ENCODE measurements around the gene TIAM2.

The TIAM2 gene

DNA sequence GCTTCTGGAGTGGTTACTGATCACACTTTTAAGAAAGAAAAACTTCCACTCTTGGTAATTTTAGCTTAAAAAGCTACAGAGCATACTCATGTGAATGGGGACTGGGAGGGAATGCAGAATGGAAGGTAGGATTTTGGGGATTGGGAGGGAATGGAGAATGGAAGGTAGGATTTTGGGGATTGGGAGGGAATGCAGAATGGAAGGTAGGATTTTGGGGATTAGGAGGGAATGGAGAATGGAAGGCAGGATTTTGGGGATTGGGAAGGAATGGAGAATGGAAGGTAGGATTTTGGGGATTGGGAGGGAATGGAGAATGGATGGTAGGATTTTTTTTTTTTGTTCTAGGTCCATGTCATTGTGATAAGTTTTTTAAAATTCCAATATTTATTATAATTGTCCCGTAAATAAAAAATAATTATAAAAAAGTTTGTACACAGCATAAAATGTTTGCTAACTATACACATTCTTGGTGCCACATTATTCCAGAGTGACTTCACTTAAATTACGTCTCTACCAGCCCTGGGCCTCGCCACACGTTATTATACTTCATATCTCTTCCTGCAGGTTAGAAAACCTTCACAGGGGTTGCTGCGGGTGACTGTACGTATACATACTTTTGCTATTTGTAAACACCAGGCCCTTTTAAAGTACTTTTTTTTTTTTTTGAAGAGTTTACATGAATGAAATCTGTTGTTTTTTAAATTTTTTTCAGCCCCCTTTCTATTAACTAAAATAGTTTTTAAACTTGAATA, 127.3 kb downstream of the TIAM2 start:
- no peak overlapping the region for H3K4me3 ChIP-seq (IDR thresholded peaks at IDR 0.05; ENCODE audit: insufficient read depth, low read depth, low read length)
- no peaks in the 10 kb centered on the region for H3K4me1 ChIP-seq (ENCODE audit: low read depth, poor library complexity, severe bottlenecking)
- H3K27ac ChIP-seq = no peak overlapping the region
- TF ChIP-seq, protein P1, sequence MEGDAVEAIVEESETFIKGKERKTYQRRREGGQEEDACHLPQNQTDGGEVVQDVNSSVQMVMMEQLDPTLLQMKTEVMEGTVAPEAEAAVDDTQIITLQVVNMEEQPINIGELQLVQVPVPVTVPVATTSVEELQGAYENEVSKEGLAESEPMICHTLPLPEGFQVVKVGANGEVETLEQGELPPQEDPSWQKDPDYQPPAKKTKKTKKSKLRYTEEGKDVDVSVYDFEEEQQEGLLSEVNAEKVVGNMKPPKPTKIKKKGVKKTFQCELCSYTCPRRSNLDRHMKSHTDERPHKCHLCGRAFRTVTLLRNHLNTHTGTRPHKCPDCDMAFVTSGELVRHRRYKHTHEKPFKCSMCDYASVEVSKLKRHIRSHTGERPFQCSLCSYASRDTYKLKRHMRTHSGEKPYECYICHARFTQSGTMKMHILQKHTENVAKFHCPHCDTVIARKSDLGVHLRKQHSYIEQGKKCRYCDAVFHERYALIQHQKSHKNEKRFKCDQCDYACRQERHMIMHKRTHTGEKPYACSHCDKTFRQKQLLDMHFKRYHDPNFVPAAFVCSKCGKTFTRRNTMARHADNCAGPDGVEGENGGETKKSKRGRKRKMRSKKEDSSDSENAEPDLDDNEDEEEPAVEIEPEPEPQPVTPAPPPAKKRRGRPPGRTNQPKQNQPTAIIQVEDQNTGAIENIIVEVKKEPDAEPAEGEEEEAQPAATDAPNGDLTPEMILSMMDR (conservative IDR thresholded peaks at IDR 0.05; ENCODE audit: low read depth, low read length) = no peak
- H2AFZ ChIP-seq (ENCODE audit: low read depth) = no peak overlapping the region
- no peak overlapping the region for H3K9ac ChIP-seq
- no peaks in the 10 kb centered on the region for H3K27me3 ChIP-seq (ENCODE audit: insufficient read depth, low read depth)
- no peak overlapping the region for H3K4me2 ChIP-seq
- H3K79me2 ChIP-seq (ENCODE audit: insufficient read depth, low read depth) = no peaks in the 10 kb centered on the region
- no peaks in the 10 kb centered on the region for H3K36me3 ChIP-seq (ENCODE audit: insufficient read depth)
- H4K20me1 ChIP-seq (ENCODE audit: insufficient read depth) = no peaks in the 10 kb centered on the region

DNA sequence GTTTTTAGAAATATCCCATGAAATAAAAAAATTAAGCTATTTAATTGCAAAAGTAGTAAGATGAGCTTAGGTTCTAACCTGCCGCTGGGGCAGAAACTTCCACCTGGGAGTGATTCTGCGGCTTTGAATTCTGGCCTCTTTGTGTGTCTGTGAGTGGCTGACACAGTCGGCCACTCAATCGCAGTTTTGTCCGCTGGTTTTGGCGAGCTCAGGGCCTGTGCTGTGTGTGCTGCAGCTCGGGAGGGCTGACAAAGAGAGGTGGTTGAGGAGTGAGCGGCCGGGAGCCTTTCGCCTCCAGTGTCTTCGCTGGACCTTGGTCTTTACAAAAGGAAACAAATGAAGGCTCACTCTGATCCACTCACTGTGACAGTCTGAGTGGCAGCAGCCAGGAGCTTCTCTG, 128.4 kb downstream of the TIAM2 start:
- no peaks in the 10 kb centered on the region for H3K79me2 ChIP-seq (ENCODE audit: insufficient read depth, low read depth)
- no peak overlapping the region for H3K4me3 ChIP-seq (IDR thresholded peaks at IDR 0.05; ENCODE audit: insufficient read depth, low read depth, low read length)
- TF ChIP-seq, protein P1 (conservative IDR thresholded peaks at IDR 0.05; ENCODE audit: low read depth, low read length) = no peak
- H2AFZ ChIP-seq (ENCODE audit: low read depth) = no peak overlapping the region
- H3K9ac ChIP-seq = no peak overlapping the region
- H3K4me2 ChIP-seq = no peak overlapping the region
- no peaks in the 10 kb centered on the region for H4K20me1 ChIP-seq (ENCODE audit: insufficient read depth)
- H3K27me3 ChIP-seq (ENCODE audit: insufficient read depth, low read depth) = no peaks in the 10 kb centered on the region
- no peaks in the 10 kb centered on the region for H3K36me3 ChIP-seq (ENCODE audit: insufficient read depth)
- H3K27ac ChIP-seq = no peak overlapping the region
- H3K4me1 ChIP-seq (ENCODE audit: low read depth, poor library complexity, severe bottlenecking) = no peaks in the 10 kb centered on the region

DNA sequence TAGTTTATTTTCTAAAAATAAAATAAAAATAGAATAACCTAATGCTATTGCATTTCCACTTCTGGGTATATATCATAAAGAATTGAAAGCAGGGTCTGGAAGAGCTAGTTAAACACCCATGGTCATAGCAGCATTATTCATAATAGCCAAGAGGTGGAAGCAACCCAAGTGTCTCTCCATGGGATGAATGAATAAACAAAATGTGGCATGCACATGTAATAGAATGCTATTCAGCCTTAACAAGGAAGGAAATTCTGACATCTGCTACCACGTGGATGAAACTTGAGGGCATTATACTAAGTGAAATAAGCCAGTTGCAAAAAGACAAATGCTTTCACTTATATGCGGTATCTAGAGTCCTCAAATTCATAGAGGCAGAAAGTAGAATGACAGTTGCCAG, 130.8 kb downstream of the TIAM2 start:
- Histone ChIP-seq H3K4me3 (IDR thresholded peaks at IDR 0.05; ENCODE audit: insufficient read depth, low read depth, low read length) (no peak overlapping the region), H3K9ac (no peak overlapping the region), H3K79me2 (ENCODE audit: insufficient read depth, low read depth) (no peaks in the 10 kb centered on the region), H3K27ac (no peak overlapping the region), H2AFZ (ENCODE audit: low read depth) (no peak overlapping the region), H4K20me1 (ENCODE audit: insufficient read depth) (no peaks in the 10 kb centered on the region), H3K4me2 (no peak overlapping the region), H3K27me3 (ENCODE audit: insufficient read depth, low read depth) (no peaks in the 10 kb centered on the region), H3K36me3 (ENCODE audit: insufficient read depth) (no peaks in the 10 kb centered on the region), H3K4me1 (ENCODE audit: low read depth, poor library complexity, severe bottlenecking) (no peaks in the 10 kb centered on the region)
- TF ChIP-seq, protein P1 (conservative IDR thresholded peaks at IDR 0.05; ENCODE audit: low read depth, low read length) = no peak

DNA sequence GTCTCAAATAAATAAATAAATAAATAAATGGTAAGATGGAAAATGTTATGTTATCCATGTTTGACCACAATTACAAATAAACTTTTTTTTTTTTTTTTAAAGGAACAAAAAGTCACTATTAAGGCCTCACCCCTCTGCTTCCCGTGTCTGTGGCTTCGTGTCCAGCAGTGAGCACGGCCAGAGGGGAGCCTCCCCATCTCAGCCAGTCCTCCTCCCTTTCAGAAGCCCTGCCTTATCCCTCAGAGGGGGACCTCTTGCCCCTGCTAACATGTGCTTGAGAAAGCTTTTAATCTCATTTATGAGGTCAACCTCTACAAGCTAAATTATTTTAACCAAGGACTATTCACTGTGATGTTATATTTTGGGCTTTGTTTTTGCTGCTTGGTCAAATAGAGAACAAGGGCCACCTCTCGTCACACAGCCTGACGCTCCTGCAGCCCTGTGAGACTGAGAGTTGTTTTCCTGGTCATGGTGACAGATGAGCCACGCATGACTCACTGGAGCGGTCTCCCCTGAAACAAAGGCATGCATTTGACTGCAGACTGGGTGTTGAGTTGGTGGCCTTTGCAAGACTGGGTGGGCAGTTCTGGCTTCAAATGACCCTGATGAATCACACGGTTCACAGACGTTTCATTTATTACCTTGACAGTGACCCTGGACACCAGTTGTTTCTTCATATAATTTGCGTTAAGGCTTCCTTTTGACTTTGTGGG, 131.8 kb downstream of the TIAM2 start:
- Histone ChIP-seq H3K27me3 (ENCODE audit: insufficient read depth, low read depth) (no peaks in the 10 kb centered on the region), H3K9ac (no peak overlapping the region), H4K20me1 (ENCODE audit: insufficient read depth) (no peaks in the 10 kb centered on the region), H3K4me2 (no peak overlapping the region), H3K27ac (no peak overlapping the region), H3K79me2 (ENCODE audit: insufficient read depth, low read depth) (no peaks in the 10 kb centered on the region), H3K4me1 (ENCODE audit: low read depth, poor library complexity, severe bottlenecking) (no peaks in the 10 kb centered on the region), H3K4me3 (IDR thresholded peaks at IDR 0.05; ENCODE audit: insufficient read depth, low read depth, low read length) (no peak overlapping the region), H2AFZ (ENCODE audit: low read depth) (no peak overlapping the region), H3K36me3 (ENCODE audit: insufficient read depth) (no peaks in the 10 kb centered on the region)
- TF ChIP-seq, protein P1 (conservative IDR thresholded peaks at IDR 0.05; ENCODE audit: low read depth, low read length) = no peak
